Nephron (organoid): ENCODE results near the gene FLCN.
"Not testable (repeated sequence)": the region's sequence is repeated elsewhere in the genome, so short reads cannot be mapped to it uniquely, and the experiment has no call there.

Experiments used
- H3K27ac Mint-ChIP-seq, 3 experiments: 2 replicates each; pipeline ENCODE4 v1.8.0; 2020; ENCODE audit warnings: mixed read lengths in 3 of 3, mild to moderate bottlenecking in 2 of 3, moderate library complexity in 1 of 3
- H3K27me3 Mint-ChIP-seq: 2 replicates; pipeline ENCODE4 v1.8.0; 2021; ENCODE audit warnings: low read depth, mild to moderate bottlenecking, moderate library complexity, mixed read lengths
- H3K36me3 Mint-ChIP-seq: 2 replicates; pipeline ENCODE4 v1.8.0; 2020; ENCODE audit warnings: low read depth, mixed read lengths
- H3K4me1 Mint-ChIP-seq: 2 replicates; pipeline ENCODE4 v1.8.0; 2020; ENCODE audit warnings: mixed read lengths
- H3K4me3 Mint-ChIP-seq, 3 experiments: 2 replicates each; pipeline ENCODE4 v1.8.0; 2020; ENCODE audit warnings: mild to moderate bottlenecking in 3 of 3, mixed read lengths in 3 of 3, moderate library complexity in 2 of 3
- H3K9me3 Mint-ChIP-seq: 2 replicates; pipeline ENCODE4 v1.8.0; 2020; ENCODE audit warnings: mixed read lengths
- CTCF ChIP-seq, 3 experiments: fragments of 200-600 bp; sonication (generic); IDR thresholded peaks; one replicate each; pipeline ENCODE4 v1.5.0; 2021; ENCODE audit warnings: antibody characterized with exemption in 3 of 3; ENCODE audit not compliant: unreplicated experiment in 3 of 3

Gene FLCN

GRCh38 chr17:17275971-17276370 is 39.0 kb upstream of the FLCN start:
- Mint-ChIP-seq H3K9me3 (no peaks in the 10 kb centered on the region), H3K4me3 (no peak overlapping the region), H3K27me3 (no peaks in the 10 kb centered on the region), H3K36me3 (peaks cover 22% of the 10 kb centered on the region), H3K27ac (no peak overlapping the region), H3K4me1 (peaks cover 13% of the 10 kb centered on the region)
- TF ChIP-seq CTCF (IDR thresholded peaks at IDR 0.05; ENCODE audit: unreplicated experiment in 3 of 3) = no peak

- TF ChIP-seq CTCF (IDR thresholded peaks at IDR 0.05; ENCODE audit: unreplicated experiment in 3 of 3) = no peak
- Mint-ChIP-seq H3K4me1 (no peaks in the 10 kb centered on the region), H3K27ac (no peak overlapping the region), H3K9me3 (no peaks in the 10 kb centered on the region), H3K27me3 (no peaks in the 10 kb centered on the region), H3K4me3 (no peak overlapping the region), H3K36me3 (peaks cover 49% of the 10 kb centered on the region)
Measured at GRCh38 chr17:17269926-17270773, 33.2 kb upstream of the FLCN start.

- no peak for TF ChIP-seq CTCF (IDR thresholded peaks at IDR 0.05; ENCODE audit: unreplicated experiment in 3 of 3)
- H3K4me1 Mint-ChIP-seq = no peaks in the 10 kb centered on the region
- H3K4me3 Mint-ChIP-seq = no peak overlapping the region
- H3K27me3 Mint-ChIP-seq = no peaks in the 10 kb centered on the region
- no peak overlapping the region for H3K27ac Mint-ChIP-seq
- H3K36me3 Mint-ChIP-seq = peaks cover 60% of the 10 kb centered on the region
- no peaks in the 10 kb centered on the region for H3K9me3 Mint-ChIP-seq
Measured at GRCh38 chr17:17264430-17264829, 27.5 kb upstream of the FLCN start.

- no peaks in the 10 kb centered on the region for H3K27me3 Mint-ChIP-seq
- H3K27ac Mint-ChIP-seq = no peak overlapping the region
- H3K4me1 Mint-ChIP-seq = no peaks in the 10 kb centered on the region
- no peak for TF ChIP-seq CTCF (IDR thresholded peaks at IDR 0.05; ENCODE audit: unreplicated experiment in 3 of 3)
- H3K9me3 Mint-ChIP-seq = no peaks in the 10 kb centered on the region
- peaks cover 68% of the 10 kb centered on the region for H3K36me3 Mint-ChIP-seq
- no peak overlapping the region for H3K4me3 Mint-ChIP-seq
Measured at GRCh38 chr17:17258998-17259397, 22.0 kb upstream of the FLCN start.

- H3K27ac Mint-ChIP-seq = no peak overlapping the region
- H3K4me3 Mint-ChIP-seq = no peak overlapping the region
- no peaks in the 10 kb centered on the region for H3K9me3 Mint-ChIP-seq
- no peaks in the 10 kb centered on the region for H3K4me1 Mint-ChIP-seq
- H3K36me3 Mint-ChIP-seq = peaks cover 69% of the 10 kb centered on the region
- no peak for TF ChIP-seq CTCF (IDR thresholded peaks at IDR 0.05; ENCODE audit: unreplicated experiment in 3 of 3)
- H3K27me3 Mint-ChIP-seq = no peaks in the 10 kb centered on the region
Measured at GRCh38 chr17:17258011-17258410, 21.0 kb upstream of the FLCN start.

GRCh38 chr17:17256316-17256715 is 19.3 kb upstream of the FLCN start:
- H3K4me1 Mint-ChIP-seq = no peaks in the 10 kb centered on the region
- no peaks in the 10 kb centered on the region for H3K27me3 Mint-ChIP-seq
- H3K4me3 Mint-ChIP-seq = no peak overlapping the region
- H3K9me3 Mint-ChIP-seq = no peaks in the 10 kb centered on the region
- no peak for TF ChIP-seq CTCF (IDR thresholded peaks at IDR 0.05; ENCODE audit: unreplicated experiment in 3 of 3)
- no peak overlapping the region for H3K27ac Mint-ChIP-seq
- H3K36me3 Mint-ChIP-seq = peaks cover 72% of the 10 kb centered on the region

GRCh38 chr17:17255689-17256088 is 18.7 kb upstream of the FLCN start:
- H3K27me3 Mint-ChIP-seq, H3K4me1 Mint-ChIP-seq, H3K27ac Mint-ChIP-seq, H3K4me3 Mint-ChIP-seq, H3K9me3 Mint-ChIP-seq: not testable (repeated sequence)
- peaks cover 68% of the 10 kb centered on the region for H3K36me3 Mint-ChIP-seq
